T-helper 1 cell (primary cell): ENCODE measurements around the gene DNAJA2.

Source experiments
- DNase-seq, 5 donors: peaks; one replicate each; pipeline ENCODE4 v3.0.0-alpha.2; 2012 to 2020

The DNAJA2 gene

GRCh38 chr16:46926470-46927225 is 46.8 kb downstream of the DNAJA2 start:
- DNase-seq, result no peak

- no peak for DNase-seq
Measured at GRCh38 chr16:46924402-46924801, 49.1 kb downstream of the DNAJA2 start.

- no peak for DNase-seq
Measured at GRCh38 chr16:46923513-46924295, 49.8 kb downstream of the DNAJA2 start.

GRCh38 chr16:46922239-46922638 is 51.2 kb downstream of the DNAJA2 start:
- DNase-seq, result no peak

- DNase-seq, result no peak
Measured at GRCh38 chr16:46920402-46921068, 52.9 kb downstream of the DNAJA2 start.

GRCh38 chr16:46918905-46919792 is 54.3 kb downstream of the DNAJA2 start:
- no peak for DNase-seq

- no peak for DNase-seq
Measured at GRCh38 chr16:46918400-46918799, 55.1 kb downstream of the DNAJA2 start.

GRCh38 chr16:46916980-46917379 is 56.5 kb downstream of the DNAJA2 start:
- no peak for DNase-seq

- DNase-seq, result no peak
Measured at GRCh38 chr16:46915483-46916025, 57.9 kb downstream of the DNAJA2 start.

- DNase-seq, result no peak
Measured at GRCh38 chr16:46914556-46915201, 58.8 kb downstream of the DNAJA2 start.

- DNase-seq, result no peak
Measured at GRCh38 chr16:46911650-46912049, 61.8 kb downstream of the DNAJA2 start.

- DNase-seq, result peak in 1 of 5 donors; percentile 8
Measured at GRCh38 chr16:46911038-46911437, 62.4 kb downstream of the DNAJA2 start.

GRCh38 chr16:46908540-46909372 is 64.7 kb downstream of the DNAJA2 start:
- DNase-seq, result peak in 4 of 5 donors; percentile 34 to 56 (median 48)

GRCh38 chr16:46907061-46907774 is 66.3 kb downstream of the DNAJA2 start:
- DNase-seq, result no peak

- DNase-seq, result no peak
Measured at GRCh38 chr16:46906360-46907060, 67.0 kb downstream of the DNAJA2 start.
